ENCODE data around the gene GRIK4. TPM values are rescaled to one million over a fixed set of nuclear protein-coding genes. Genes with fewer than 3 reads are reported as not detected.
A peak's percentile ranks its signal among the peaks of the same experiment; 100 is the strongest.

Gene GRIK4
- total RNA-seq, 2 donors from 2014 or later = not detected

DNA sequence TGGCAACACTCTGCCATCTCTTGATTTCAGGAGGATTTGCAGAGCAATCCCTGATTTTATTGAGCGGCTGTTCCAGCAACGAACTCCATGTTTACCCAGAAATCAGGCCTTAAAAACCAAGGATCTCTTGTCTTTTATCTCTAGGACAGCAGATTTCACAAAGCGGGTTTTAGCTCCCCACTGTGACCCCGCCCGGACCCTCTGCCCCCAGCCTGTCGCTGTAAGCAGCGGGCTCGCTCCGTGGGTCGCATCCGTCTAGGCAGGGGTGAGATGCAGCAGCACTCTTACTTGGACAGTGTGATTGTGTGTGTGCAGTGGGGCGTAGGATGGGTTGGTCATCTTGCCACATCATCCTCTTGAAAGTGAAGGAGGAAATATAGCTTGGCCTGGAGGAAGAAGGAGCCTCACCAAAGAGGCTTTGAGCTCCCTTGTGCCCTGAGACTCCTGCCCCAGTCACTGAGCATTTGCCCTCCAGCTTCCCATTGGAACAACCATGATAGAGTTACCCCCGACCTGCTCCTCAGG, 323.2 kb downstream of the GRIK4 start:
- H3K9me3 Mint-ChIP-seq = no peaks in the 10 kb centered on the region

DNA sequence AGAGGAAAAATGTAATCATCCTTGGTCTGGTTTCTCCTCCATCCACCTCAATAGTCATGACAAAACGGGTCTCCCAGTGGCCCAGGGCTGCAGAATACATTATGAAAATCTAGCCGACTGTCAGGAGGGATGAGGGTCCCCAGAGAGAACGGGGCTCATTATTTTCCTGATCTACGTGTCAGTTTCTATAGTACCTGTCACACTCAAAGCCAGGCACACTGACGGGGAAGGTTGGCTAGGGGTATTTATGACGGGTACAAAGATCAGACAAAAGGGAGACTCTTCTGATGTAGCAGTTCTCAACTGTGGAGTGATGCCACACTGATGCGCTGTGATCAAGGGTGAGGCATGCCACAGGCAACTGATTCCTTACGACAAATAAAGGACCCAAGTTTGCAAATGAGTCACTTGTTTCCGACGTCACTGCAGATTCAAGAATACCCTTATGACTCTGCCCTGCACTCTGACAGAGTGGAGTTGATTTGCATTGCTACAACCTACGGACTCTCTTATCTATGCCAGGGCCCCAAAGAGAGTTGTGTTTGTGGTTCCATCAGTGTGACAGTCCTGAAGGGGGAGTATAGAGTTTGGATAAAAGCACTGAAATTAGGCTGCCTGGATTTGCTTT, 324.2 kb downstream of the GRIK4 start:
- Mint-ChIP-seq H3K9me3 (no peaks in the 10 kb centered on the region), H3K27ac (no peak overlapping the region), H3K36me3 (no peaks in the 10 kb centered on the region)
- DNase-seq (ENCODE audit: low spot score in 2 of 2) = peak in 1 of 2 donors; percentile 40
- peak; percentile 86 to 94 for ATAC-seq

More for the DNA sequence above, 323.2 kb downstream of the GRIK4 start:
- no peak overlapping the region for H3K27ac Mint-ChIP-seq
- DNase-seq (ENCODE audit: low spot score in 2 of 2) (no peak), ATAC-seq (no peak)
- H3K36me3 Mint-ChIP-seq = no peaks in the 10 kb centered on the region

DNA sequence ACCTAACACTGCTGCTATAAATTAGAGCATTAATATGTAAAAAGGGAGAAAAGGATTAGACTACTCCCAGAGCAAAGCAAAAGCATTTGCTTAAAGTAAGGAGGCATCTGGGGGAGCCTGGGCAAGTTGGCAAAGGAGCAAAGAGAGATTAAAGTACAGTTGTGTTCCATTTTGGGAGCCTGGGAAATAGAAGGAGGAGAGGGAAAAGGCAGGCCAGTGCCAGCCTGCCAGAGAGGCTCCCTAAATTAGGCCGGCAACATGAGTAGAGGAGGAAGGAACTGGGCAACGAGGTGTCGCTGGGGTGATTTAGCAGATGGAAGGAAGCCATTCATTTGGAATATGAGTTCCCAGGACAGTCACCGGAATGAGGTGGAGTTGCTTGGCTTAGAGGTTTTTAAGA, 326.1 kb downstream of the GRIK4 start:
- no peak overlapping the region for H3K27ac Mint-ChIP-seq
- no peaks in the 10 kb centered on the region for H3K9me3 Mint-ChIP-seq

DNA sequence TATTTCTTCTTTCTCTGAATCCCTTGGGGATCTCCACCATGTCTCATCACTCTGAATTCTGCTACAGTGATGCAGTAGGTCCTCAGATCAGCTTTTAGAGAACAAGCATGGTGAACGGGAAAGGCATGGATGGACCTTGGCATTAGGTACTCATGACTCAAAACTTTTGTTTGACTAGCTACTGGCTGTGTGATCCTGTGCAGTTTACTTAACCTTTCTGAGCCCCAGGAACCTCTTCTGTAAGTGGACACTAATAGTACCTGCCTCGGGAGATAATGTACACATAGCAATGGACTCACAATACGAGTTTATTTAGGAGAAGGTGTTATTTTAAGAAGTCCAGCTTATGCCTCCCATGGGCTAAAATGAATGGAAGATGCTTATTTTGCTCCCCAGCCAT, 327.7 kb downstream of the GRIK4 start:
- H3K27ac Mint-ChIP-seq = no peak overlapping the region
- ATAC-seq = no peak
- H3K36me3 Mint-ChIP-seq = no peaks in the 10 kb centered on the region
- no peak for DNase-seq (ENCODE audit: low spot score in 2 of 2)
- no peaks in the 10 kb centered on the region for H3K9me3 Mint-ChIP-seq

More for the DNA sequence above, 326.1 kb downstream of the GRIK4 start:
- ATAC-seq (no peak), DNase-seq (ENCODE audit: low spot score in 2 of 2) (no peak)
- H3K36me3 Mint-ChIP-seq = no peaks in the 10 kb centered on the region

DNA sequence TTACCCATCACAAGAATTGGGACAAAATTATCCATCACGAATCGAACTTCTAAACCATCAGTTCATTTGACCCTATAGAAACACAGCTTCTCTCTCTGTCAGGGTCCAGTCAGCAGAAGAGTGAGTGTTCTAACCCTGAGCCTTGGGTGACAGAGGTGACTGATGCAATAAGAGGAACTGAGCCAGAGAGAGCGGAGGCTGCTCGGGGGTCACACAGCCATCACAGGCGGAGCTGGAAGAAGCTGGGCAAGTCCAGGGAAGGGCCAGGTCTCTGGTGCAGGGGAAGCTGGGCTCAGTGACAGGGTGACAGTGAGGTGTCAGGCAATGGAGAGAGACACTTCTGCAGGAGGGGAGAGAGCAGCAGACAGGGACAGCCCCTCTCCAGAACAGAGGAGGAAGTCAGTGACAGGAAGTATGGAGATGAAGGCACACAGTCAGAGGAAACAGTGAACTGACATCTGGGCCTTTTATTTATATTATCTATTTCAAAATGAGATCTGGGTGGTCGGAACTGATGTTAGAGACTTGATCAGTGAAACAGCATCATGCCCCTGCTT, 328.4 kb downstream of the GRIK4 start:
- ATAC-seq = no peak
- no peaks in the 10 kb centered on the region for H3K36me3 Mint-ChIP-seq
- peak overlapping the region in 1 of 2 donors; percentile 19 for H3K27ac Mint-ChIP-seq
- no peak for DNase-seq (ENCODE audit: low spot score in 2 of 2)
- no peaks in the 10 kb centered on the region for H3K9me3 Mint-ChIP-seq

DNA sequence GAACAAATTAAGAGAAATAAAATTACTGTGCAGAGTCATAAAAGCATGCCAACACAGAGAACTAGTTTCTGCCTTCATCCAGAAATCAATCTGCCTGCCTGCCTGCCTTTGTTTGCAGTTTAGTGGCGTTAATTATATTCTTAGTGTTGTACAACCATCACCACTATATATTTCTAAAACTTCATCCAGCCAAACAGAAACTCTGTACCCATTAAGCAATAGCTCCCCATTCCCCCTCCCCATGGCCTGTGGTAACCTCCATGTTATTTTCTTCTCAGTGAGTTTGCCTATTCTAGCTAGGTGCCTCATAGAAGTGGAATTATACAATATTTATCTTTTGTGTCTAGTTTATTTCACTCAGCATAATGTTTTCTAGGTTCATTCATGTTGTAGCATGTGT, 329.1 kb downstream of the GRIK4 start:
- DNase-seq (ENCODE audit: low spot score in 2 of 2) (no peak), ATAC-seq (no peak)
- no peaks in the 10 kb centered on the region for H3K36me3 Mint-ChIP-seq
- H3K27ac Mint-ChIP-seq = no peak overlapping the region
- no peaks in the 10 kb centered on the region for H3K9me3 Mint-ChIP-seq

DNA sequence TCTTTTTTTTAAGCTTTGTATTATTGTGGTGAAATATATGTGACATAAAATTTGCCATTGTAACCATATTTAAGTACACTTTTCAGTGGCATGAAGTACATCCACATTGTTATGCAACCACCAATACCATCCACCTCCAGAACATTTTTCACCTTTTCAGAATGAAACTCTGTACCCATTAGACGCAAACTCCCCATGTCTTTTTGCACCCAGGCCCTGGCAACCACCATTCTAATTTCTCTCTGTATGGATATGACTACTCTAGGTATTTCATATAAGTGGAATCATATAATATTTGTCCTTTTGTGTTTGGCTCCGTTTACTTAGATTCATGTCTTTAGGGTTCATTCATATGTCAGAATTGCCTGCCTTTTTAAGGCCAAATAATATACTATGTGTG, 329.5 kb downstream of the GRIK4 start:
- peak in 1 of 2 donors; percentile 53 for ATAC-seq
- no peak for DNase-seq (ENCODE audit: low spot score in 2 of 2)
- H3K27ac Mint-ChIP-seq = no peak overlapping the region
- H3K36me3 Mint-ChIP-seq = no peaks in the 10 kb centered on the region
- H3K9me3 Mint-ChIP-seq = no peaks in the 10 kb centered on the region

DNA sequence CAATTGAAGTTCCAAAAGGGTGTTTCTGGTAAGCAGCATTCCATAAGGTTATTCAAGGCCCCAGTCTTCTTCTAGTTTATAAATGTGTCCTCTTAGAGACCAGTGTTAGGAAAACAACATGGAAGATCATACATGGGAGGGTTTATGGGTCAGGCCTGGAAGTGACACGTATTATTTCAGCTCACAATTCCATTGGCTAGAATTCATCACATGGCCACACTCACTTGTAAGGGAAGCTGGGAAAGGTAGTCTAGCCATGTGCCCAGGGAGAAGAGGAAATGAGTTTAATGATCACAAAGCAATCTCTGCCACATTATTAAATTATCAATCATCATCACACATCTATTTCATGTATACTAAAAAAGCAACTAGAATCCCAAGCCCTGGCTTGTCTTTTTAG, 330.6 kb downstream of the GRIK4 start:
- ATAC-seq (no peak), DNase-seq (ENCODE audit: low spot score in 2 of 2) (no peak)
- H3K9me3 Mint-ChIP-seq = no peaks in the 10 kb centered on the region
- H3K36me3 Mint-ChIP-seq = no peaks in the 10 kb centered on the region
- no peak overlapping the region for H3K27ac Mint-ChIP-seq

DNA sequence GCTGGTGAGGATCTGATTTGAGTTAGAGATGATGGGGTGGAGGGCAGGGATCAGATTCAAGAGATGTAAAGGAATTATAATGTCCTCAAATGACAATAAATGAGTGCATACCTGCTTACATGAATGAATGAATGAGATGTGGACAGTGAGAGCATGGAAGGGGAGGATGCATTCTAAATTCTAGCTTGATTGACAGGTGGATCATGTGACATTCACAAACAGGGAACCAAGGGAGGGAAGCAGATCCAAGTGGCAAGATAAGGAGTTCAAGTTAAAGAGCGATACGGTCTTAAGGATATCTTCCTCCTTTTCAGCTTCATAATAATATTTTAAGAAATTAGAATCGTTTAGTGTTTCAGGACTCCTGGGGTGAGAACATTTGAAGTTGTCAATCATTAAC, 341.9 kb downstream of the GRIK4 start:
- Mint-ChIP-seq H3K27ac (no peak overlapping the region), H3K9me3 (no peaks in the 10 kb centered on the region), H3K36me3 (no peaks in the 10 kb centered on the region)
- ATAC-seq (no peak), DNase-seq (ENCODE audit: low spot score in 2 of 2) (no peak)

DNA sequence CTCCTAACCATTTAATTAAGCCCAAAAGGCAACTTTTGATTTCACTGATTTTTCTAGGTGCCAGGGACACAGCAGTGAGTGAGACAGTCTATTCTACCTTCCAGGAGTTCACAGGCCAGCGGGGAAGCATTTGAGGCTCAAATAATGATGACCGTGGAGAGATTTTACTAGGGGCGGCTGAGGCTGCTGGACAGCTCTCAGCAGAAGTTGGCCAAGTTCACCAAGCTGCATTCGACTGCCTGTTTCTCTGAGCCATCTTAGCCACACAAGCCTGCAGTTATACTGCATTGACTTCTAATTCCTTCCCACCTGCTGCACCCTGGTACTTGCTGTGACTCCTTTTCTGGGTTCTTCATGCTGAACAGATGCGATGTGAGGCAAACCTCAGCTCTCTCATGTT, 343.4 kb downstream of the GRIK4 start:
- no peaks in the 10 kb centered on the region for H3K36me3 Mint-ChIP-seq
- ATAC-seq (no peak), DNase-seq (ENCODE audit: low spot score in 2 of 2) (no peak)
- no peaks in the 10 kb centered on the region for H3K9me3 Mint-ChIP-seq
- H3K27ac Mint-ChIP-seq = no peak overlapping the region

DNA sequence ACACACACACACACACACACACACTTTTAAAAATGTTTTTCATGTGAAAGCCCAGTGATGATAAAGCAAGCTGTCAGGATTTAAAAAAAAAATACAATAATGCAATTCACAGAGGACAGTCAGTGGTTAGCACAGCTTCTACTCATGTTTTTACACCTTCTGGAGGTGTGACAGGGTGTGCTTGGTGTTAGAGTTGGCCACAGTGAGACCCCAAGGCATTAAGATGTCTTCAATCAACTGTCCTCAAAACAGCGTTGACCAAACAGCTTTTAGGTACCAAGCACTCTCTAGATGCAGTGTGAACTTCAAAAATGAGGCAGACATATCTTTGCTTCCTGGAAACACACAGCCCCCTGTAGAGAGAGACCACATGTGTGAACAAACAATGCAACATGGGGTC, 346.0 kb downstream of the GRIK4 start:
- no peaks in the 10 kb centered on the region for H3K9me3 Mint-ChIP-seq
- DNase-seq (ENCODE audit: low spot score in 2 of 2) = no peak
- H3K36me3 Mint-ChIP-seq = no peaks in the 10 kb centered on the region
- no peak for ATAC-seq
- H3K27ac Mint-ChIP-seq = no peak overlapping the region

DNA sequence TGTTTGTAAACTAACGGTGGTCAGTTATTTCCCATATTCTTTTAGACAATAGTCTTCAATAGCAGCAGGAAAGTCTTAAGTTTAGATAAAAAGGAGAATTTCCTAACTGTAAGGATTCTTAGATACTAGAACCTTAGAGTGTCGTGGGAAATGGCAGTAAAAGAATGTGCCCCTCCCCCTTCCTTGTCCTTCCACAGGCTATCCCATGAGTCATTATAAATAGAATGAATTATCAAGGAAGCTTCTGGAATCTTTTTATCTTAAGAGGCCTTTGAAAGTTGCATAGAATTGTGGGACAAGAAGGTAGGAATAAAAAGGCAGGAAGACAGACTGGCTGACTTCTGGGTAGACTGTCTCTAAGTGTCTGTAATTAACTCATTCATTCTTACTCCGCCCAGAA, 347.2 kb downstream of the GRIK4 start:
- H3K9me3 Mint-ChIP-seq = no peaks in the 10 kb centered on the region
- ATAC-seq = no peak
- H3K27ac Mint-ChIP-seq = no peak overlapping the region
- no peak for DNase-seq (ENCODE audit: low spot score in 2 of 2)
- no peaks in the 10 kb centered on the region for H3K36me3 Mint-ChIP-seq

DNA sequence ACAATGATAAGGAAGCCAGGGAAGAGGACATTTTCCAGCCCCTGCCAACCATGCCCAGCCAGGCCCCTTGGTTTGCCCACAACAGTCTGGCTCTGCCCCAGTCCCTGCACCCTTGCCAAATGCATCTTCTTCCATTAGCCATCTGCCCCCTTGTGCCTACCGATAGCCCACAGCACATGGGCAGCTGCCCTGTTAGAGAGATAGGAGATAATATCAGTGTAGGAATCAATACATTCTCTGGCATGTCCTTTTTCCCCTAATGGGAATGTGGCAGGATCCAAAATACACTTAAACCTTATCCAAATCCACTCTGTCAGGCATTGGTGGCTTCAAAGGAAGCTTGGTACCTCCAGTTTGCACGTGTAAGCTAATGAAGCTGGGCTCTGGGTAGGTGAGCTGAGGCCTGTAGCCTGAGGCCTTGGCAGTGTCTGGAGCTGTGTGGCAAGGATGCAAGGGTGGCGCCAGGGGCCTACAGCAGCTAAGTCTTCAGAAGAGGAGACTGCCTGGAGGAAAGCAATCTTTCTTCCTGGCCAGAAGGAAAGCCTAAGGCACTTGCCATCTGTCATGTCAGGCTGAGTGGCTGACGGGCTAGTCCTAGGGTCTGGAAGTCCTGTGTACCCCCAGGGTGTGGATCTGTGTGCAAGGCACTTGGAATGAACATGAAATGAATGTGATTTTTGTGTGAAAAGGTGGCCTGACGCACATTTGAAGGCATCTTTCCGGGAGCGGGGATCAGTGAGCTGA, 348.2 kb downstream of the GRIK4 start:
- no peaks in the 10 kb centered on the region for H3K9me3 Mint-ChIP-seq
- no peak overlapping the region for H3K27ac Mint-ChIP-seq
- DNase-seq (ENCODE audit: low spot score in 2 of 2) (no peak), ATAC-seq (no peak)
- no peaks in the 10 kb centered on the region for H3K36me3 Mint-ChIP-seq

DNA sequence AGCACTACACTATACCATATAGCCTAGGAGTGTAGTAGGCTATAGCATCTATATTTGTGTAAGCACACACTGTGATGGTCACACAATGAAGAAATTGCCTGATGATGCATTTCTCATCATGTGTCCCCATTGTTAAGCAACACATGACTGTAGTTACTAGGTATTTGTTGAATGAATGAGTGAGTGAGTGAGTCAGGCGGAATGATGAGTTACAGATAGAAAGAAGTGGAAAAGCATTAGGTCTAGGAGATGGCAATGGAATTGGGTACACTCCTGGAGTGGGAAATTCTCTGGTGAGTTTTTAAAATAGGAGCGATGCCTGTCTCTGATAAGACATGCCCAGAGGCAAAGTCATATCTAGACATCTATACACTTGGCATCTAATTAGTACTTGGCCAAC, 351.8 kb downstream of the GRIK4 start:
- DNase-seq (ENCODE audit: low spot score in 2 of 2) (no peak), ATAC-seq (no peak)
- Mint-ChIP-seq H3K27ac (no peak overlapping the region), H3K9me3 (no peaks in the 10 kb centered on the region), H3K36me3 (no peaks in the 10 kb centered on the region)

DNA sequence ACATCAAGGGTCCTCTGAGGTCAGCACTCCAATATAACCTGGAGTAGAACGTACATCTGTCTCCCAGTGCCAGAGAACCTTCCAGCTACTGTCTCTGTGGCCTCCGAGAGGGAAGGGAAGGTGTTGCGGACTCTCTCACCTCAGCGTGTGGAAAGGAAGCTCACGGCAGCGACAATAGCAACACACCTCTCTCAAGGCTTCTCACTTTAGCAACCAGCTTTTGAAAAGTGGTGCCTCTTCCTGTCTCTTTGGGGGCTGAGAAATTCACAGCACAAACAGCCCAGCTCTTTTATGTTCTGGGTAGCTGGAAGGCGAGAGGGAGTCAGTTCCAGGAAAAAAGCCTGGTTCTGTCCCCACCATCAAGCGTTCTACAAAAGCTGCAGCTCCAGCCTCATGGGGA, 355.5 kb downstream of the GRIK4 start:
- ATAC-seq (no peak), DNase-seq (ENCODE audit: low spot score in 2 of 2) (no peak)
- Mint-ChIP-seq H3K36me3 (no peaks in the 10 kb centered on the region), H3K27ac (no peak overlapping the region), H3K9me3 (no peaks in the 10 kb centered on the region)

DNA sequence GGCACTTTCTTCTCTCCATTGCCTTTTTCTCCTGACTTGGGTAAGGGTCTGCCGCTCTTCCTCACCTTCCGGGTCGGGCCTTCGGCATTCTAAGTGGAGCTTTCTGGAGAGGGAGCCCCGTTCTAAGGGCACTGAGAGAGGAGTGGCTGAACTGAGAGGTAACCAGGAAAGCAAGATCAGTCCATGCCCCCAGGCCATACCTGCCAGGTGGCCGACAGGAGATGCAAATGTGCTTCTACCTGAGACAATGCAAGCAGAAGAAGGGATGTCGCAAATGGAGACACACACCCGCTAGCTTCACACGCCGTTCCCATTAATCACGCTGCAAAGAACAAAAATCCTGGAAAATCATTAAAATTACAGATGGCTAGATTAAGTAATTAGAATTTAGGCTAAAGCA, 356.0 kb downstream of the GRIK4 start:
- DNase-seq (ENCODE audit: low spot score in 2 of 2) (no peak), ATAC-seq (no peak)
- Mint-ChIP-seq H3K9me3 (no peaks in the 10 kb centered on the region), H3K36me3 (no peaks in the 10 kb centered on the region), H3K27ac (no peak overlapping the region)

DNA sequence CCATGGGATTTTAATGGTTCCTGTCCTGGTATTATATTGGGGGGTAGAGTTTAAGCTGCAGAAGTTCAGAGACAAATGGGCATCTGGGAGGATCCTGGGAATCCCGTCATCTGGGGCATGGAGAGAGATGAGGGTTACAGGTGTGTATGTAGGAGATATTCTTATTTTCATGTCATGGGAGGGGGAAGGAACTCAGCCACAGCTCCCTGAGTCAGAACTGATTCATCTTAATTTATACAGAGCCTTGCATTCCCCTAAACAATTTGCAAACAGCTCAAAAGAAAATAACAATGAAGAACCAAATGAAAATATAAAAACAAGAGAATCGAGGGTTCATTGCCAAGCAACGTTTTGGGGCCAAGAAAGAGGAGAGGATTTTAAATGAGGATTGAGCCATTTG, 356.4 kb downstream of the GRIK4 start:
- no peak for ATAC-seq
- Mint-ChIP-seq H3K9me3 (no peaks in the 10 kb centered on the region), H3K36me3 (no peaks in the 10 kb centered on the region), H3K27ac (no peak overlapping the region)
- no peak for DNase-seq (ENCODE audit: low spot score in 2 of 2)

DNA sequence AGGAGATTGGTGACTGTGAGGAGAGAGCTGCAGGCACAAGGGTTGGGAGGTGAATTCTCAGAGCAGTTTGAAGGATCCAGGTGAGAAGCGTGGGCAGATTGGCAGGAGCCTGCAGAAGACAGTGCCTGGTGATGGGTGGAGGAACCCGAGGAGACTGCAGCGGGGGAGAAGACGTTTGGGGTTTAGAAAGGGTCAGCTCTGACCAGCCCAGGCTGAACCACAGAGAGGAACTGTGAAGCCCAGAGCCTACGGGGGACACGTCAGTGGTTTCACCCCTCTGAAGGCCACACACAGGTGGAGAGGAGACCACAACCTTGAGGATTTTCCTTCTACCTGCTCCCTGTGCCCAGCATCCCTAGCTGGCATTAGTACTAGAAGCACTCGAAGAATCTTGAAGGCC, 357.5 kb downstream of the GRIK4 start:
- DNase-seq (ENCODE audit: low spot score in 2 of 2) (no peak), ATAC-seq (no peak)
- H3K36me3 Mint-ChIP-seq = no peaks in the 10 kb centered on the region
- H3K9me3 Mint-ChIP-seq = no peaks in the 10 kb centered on the region
- H3K27ac Mint-ChIP-seq = peak overlapping the region in 1 of 2 donors; percentile 26
